ENCODE results near the gene SPACA6. TPM values are rescaled to one million over a fixed set of nuclear protein-coding genes. Genes with fewer than 3 reads are reported as not detected.

SPACA6 gene
- total RNA-seq, 4 donors from 2014 or later: 0.74 to 5.1 (median 3.6) TPM

DNA sequence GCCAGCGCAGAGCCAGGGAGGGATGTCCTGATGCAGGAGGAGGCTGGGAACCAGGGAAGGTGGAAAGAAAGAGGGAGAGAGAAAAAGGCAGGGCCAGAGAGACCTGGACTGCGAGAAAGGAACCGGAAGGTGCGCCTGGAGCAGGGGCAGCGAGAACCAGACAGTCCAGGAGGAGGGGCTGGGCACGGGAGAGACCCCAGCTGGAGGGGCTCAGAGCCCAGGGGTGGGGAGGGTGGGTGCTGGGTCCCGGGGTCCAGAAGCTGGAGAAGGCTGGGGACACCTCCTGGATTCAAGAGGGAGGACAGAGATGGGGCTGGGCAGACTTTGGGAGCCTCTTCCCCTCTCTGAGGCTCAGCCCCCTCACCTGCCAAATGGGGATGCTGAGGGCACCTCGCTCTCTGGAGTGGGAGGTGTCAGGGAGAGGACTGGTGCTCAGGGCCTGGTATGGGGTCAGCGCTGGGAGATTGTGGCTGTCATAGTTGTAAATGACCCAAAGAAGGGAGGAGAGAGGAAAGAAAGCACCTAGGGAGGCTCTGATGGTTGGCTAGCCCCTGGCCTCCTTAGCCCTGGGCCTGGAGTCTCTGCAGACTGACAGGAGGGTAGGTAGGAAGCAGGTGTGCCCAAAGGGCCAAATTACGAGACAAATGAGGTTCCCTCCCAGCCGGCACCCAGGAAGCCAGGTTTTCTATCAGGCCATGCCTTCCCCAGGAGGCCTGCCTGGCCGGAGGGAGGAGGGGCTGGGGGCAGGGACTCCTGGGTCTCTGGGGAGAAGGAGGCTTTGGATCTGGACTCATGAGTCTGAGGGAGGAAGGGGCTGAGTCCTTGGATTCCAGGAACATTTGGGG lies 1.3 kb upstream of the SPACA6 start:
- peak in 1 of 2 donors; percentile 84 for DNase-seq (ENCODE audit: low spot score in 2 of 2)
- intact Hi-C loops (cut with DNase I; ENCODE audit: low total_unique reads): loop anchor here (2.0 kb wide), 1 partner anchor 27 kb away; no protein-coding TSS in a partner anchor
- 22 to 26% methylated on average over 12 of the region's 12 CpGs for WGBS, 2 donors
- TF ChIP-seq POLR2A (IDR thresholded peaks at IDR 0.05): no peak
- TF ChIP-seq, protein P1, sequence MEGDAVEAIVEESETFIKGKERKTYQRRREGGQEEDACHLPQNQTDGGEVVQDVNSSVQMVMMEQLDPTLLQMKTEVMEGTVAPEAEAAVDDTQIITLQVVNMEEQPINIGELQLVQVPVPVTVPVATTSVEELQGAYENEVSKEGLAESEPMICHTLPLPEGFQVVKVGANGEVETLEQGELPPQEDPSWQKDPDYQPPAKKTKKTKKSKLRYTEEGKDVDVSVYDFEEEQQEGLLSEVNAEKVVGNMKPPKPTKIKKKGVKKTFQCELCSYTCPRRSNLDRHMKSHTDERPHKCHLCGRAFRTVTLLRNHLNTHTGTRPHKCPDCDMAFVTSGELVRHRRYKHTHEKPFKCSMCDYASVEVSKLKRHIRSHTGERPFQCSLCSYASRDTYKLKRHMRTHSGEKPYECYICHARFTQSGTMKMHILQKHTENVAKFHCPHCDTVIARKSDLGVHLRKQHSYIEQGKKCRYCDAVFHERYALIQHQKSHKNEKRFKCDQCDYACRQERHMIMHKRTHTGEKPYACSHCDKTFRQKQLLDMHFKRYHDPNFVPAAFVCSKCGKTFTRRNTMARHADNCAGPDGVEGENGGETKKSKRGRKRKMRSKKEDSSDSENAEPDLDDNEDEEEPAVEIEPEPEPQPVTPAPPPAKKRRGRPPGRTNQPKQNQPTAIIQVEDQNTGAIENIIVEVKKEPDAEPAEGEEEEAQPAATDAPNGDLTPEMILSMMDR (IDR thresholded peaks at IDR 0.05): no peak
- H3K4me3 ChIP-seq (ENCODE audit: low read depth, poor library complexity, severe bottlenecking): no peak overlapping the region

DNA sequence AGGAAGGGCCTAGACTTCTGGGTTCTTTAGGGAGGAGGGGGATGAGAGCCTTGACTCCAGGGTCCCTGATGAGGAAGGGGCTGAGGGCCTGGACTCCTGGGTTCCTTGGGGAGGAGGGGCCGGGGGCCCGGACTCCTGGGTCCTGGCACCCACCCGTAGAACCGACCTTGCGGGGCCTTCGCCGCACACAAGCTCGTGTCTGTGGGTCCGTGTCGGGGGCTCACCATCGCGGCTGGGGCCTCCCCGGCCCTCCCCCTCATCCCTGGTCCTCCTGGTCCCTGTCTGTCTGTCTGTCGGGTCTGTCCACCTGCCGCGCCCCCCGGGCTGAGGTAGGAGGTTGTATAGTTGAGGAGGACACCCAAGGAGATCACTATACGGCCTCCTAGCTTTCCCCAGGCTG lies 662 bp upstream of the SPACA6 start:
- intact Hi-C loops (cut with DNase I; ENCODE audit: low total_unique reads): no loop called here
- H3K4me3 ChIP-seq (ENCODE audit: low read depth, poor library complexity, severe bottlenecking): no peak overlapping the region
- TF ChIP-seq, protein P1 (IDR thresholded peaks at IDR 0.05): no peak
- TF ChIP-seq POLR2A (IDR thresholded peaks at IDR 0.05): no peak
- 75 to 80% methylated on average over 16 to 18 of the region's 18 CpGs for WGBS, 2 donors
- peak in 1 of 2 donors; percentile 79 for DNase-seq (ENCODE audit: low spot score in 2 of 2)

DNA sequence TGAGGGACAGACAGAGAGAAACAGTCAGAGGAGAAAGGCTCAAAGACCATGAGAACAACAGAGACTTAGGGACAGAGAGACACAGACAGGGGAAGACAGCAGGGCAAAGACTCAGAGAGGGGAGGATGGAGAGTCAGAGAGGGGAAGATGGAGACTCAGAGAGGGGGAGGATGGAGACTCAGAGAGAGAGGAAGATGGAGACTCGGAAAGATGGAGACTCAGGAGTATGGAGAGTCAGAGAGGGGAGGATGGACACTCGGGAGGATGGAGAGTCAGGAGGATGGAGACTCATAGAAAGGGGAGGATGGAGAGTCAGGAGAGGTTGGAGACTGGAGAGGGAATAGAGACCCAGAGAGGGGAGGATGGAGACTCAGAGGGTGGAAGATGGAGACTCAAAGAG lies 689 bp downstream of the SPACA6 start:
- H3K4me3 ChIP-seq (ENCODE audit: low read depth, poor library complexity, severe bottlenecking): no peak overlapping the region
- peak in 1 of 2 donors; percentile 32 for DNase-seq (ENCODE audit: low spot score in 2 of 2)
- no peak for TF ChIP-seq POLR2A (IDR thresholded peaks at IDR 0.05)
- TF ChIP-seq, protein P1 (IDR thresholded peaks at IDR 0.05): no peak
- whole genome bisulfite sequencing, 2 donors: 40 to 42% methylated on average over 2 of the region's 2 CpGs
- intact Hi-C loops (cut with DNase I; ENCODE audit: low total_unique reads): no loop called here

DNA sequence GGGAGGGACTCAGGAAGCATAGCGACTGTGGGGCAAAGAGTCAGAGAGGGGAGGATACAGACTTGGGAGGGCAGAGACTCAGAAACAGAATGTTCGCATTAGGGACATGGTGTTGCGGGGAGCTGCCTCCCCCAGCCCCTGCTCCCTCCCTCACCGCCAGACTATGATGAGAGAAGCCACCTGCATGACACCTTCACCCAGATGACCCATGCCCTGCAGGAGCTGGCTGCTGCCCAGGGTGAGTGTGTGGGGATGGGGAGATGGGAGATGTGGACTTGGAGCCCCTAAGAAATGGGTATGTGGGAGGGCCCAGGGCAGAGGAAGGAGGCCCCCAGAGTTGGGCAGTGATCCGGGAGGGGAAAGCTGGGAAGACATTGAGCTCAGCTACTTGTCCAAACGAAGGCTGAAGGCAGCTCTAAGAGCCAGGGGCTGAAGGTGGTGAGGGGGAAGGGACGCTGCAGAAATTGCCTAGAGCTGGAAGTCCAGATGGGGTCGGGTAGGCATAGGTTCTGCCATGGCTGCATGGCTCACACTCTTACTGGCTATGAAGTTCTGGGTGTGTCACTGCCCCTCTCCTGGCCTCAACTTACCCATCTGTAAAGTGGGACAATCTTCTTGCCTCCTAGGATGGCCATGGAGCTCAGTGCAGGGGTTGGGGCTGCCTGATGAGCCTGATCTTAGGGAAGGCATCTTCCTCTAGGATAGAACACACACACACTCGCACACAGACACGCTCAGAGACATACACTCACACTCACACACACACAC lies 1.4 kb downstream of the SPACA6 start:
- no peak overlapping the region for H3K4me3 ChIP-seq (ENCODE audit: low read depth, poor library complexity, severe bottlenecking)
- intact Hi-C loops (cut with DNase I; ENCODE audit: low total_unique reads): no loop called here
- 75 to 77% methylated on average over 10 of the region's 10 CpGs for WGBS, 2 donors
- no peak for TF ChIP-seq POLR2A (IDR thresholded peaks at IDR 0.05)
- TF ChIP-seq, protein P1 (IDR thresholded peaks at IDR 0.05): no peak
- DNase-seq (ENCODE audit: low spot score in 2 of 2): peak in 1 of 2 donors; percentile 83

DNA sequence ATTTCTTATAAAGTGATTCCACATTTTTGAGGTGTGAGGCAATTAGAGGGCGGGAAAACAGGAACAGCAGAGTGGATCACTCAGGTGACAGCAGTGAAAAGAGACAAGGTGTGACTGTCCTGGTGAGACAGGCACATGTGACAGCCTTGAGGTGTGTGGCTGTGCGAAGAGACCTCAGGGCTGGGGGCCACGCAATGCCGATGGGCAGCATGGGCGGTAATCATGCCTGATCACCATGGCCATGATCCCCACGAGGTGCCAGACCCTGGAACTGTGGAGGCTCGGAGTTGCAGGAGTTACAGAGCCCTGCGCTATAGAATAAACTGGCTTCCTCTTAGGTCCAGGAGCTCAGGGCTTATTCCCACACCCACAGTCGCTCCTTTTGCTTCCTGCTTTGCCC lies 2.0 kb downstream of the SPACA6 start:
- WGBS, 2 donors: 85 to 92% methylated on average over 9 of the region's 9 CpGs
- DNase-seq (ENCODE audit: low spot score in 2 of 2): peak in 1 of 2 donors; percentile 60
- TF ChIP-seq POLR2A (IDR thresholded peaks at IDR 0.05): no peak
- intact Hi-C loops (cut with DNase I; ENCODE audit: low total_unique reads): no loop called here
- H3K4me3 ChIP-seq (ENCODE audit: low read depth, poor library complexity, severe bottlenecking): no peak overlapping the region

DNA sequence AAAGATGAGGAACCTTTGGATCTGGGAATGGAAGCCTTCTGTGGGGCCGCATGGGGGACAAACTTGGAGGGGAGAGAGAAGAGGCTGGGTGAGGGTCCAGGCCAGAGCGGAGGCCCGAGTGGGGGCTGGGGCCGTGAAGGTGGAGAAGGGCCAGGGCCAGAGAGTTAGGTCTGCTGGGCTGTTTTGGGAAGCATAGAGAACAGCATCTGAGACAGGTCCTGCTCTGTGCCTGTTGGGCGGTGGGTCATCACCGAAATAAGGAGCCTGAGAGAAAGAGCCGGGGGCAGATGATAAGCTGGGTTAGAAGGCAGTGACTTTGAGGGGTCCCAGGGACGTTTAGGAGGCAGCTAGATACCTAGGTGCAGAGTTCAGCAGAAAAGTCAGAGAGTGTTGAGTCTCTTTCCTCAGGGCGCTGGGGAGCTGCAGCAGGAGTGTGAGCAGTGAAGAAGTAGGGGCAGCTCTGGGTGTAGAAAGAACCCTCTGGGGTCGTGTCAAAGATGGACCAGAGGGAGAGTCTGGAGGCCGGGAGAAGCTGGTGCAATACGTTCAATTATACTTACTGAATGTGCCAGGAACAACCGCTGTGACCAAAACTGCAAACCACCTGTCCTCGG lies 2.7 kb downstream of the SPACA6 start:
- intact Hi-C loops (cut with DNase I; ENCODE audit: low total_unique reads): no loop called here
- WGBS, 2 donors: 85 to 92% methylated on average over 14 of the region's 14 CpGs
- peak in 1 of 2 donors; percentile 50 for DNase-seq (ENCODE audit: low spot score in 2 of 2)

More for the DNA sequence above, 2.7 kb downstream of the SPACA6 start:
- TF ChIP-seq POLR2A (IDR thresholded peaks at IDR 0.05): no peak
- TF ChIP-seq, protein P1 (IDR thresholded peaks at IDR 0.05): no peak
- no peak overlapping the region for H3K4me3 ChIP-seq (ENCODE audit: low read depth, poor library complexity, severe bottlenecking)
